OCI-LY3 (cell line): ENCODE results near the gene RAB36.

ENCODE experiments used
- EZH2phosphoT487 ChIP-seq: fragments of 200-600 bp; shearing (Covaris generic); IDR thresholded peaks from 2 replicates; pipeline ENCODE4 v1.6.1; 2018; ENCODE audit warnings: antibody characterized with exemption, mixed run types, low read depth
- TF ChIP-seq, protein P1 (sequence below): fragments of 200-600, 300-600 bp; sonication (generic); IDR thresholded peaks from 2 replicates; pipeline ENCODE4 v1.5.1; 2014; ENCODE audit warnings: antibody characterized with exemption, low read length, low read depth

DNA sequence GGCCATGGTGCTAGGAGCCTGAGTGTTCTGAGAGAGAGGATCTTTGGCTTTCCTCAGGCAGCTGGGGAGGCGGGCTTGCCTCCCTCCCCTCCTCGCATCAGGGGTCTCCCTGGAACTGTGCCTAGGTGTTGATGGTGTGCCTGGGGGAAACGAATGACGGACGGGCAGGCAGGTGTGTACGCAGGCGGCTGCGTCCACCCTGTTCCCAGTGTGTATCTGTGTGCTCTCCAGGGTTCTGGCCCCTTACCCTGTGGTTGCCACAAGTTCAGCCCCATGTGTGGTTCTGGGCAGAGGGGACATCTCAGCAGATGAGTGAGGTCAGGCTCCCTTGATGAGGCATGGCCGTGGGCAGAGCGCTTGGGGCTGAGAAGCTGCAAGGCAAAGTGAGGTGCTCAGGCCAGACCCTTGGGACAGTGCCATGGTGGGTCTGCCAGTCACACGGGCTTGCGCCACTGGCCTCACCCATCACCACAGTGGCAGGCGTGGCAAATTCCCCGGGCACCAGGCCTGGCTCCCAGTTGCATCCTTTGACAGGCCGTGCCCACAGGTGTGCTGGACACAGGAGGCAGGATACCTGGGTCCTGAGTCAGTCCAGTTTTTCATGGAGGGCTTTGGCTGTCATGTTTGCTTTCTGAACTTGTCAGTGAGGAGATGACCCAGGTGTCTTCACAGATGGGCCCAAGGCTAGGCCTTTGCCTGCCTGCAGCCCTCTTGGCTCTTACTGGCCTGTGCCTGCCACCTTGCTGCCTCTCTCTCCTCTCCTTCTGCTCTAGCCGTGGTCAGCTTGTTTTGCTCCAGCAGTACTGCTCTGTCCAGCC lies 47.7 kb upstream of the RAB36 start:
- TF ChIP-seq, protein P1, sequence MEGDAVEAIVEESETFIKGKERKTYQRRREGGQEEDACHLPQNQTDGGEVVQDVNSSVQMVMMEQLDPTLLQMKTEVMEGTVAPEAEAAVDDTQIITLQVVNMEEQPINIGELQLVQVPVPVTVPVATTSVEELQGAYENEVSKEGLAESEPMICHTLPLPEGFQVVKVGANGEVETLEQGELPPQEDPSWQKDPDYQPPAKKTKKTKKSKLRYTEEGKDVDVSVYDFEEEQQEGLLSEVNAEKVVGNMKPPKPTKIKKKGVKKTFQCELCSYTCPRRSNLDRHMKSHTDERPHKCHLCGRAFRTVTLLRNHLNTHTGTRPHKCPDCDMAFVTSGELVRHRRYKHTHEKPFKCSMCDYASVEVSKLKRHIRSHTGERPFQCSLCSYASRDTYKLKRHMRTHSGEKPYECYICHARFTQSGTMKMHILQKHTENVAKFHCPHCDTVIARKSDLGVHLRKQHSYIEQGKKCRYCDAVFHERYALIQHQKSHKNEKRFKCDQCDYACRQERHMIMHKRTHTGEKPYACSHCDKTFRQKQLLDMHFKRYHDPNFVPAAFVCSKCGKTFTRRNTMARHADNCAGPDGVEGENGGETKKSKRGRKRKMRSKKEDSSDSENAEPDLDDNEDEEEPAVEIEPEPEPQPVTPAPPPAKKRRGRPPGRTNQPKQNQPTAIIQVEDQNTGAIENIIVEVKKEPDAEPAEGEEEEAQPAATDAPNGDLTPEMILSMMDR = no peak
- no peak for TF ChIP-seq EZH2phosphoT487
